Measurements from ENCODE around the gene ZNHIT6.

ZNHIT6 gene

DNA sequence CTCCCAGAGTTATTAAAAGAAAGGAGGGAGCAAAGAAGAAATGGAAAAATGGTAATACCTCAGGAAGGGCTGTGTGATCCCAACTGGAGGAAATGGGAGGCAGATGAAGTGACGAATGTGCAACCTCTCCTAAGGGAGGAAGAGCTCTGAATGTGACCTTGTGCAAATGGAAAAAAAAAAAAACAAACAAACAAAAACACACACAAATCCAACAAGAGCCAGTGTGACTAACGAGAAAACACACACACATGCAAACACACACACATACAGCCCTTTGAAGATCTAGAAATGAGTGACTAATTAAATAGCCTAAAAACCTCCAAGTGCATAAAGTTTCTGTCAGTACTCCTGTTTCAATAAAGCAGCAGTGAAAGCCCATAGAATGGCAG lies 78.7 kb downstream of the ZNHIT6 start:
- TF ChIP-seq, protein P1, sequence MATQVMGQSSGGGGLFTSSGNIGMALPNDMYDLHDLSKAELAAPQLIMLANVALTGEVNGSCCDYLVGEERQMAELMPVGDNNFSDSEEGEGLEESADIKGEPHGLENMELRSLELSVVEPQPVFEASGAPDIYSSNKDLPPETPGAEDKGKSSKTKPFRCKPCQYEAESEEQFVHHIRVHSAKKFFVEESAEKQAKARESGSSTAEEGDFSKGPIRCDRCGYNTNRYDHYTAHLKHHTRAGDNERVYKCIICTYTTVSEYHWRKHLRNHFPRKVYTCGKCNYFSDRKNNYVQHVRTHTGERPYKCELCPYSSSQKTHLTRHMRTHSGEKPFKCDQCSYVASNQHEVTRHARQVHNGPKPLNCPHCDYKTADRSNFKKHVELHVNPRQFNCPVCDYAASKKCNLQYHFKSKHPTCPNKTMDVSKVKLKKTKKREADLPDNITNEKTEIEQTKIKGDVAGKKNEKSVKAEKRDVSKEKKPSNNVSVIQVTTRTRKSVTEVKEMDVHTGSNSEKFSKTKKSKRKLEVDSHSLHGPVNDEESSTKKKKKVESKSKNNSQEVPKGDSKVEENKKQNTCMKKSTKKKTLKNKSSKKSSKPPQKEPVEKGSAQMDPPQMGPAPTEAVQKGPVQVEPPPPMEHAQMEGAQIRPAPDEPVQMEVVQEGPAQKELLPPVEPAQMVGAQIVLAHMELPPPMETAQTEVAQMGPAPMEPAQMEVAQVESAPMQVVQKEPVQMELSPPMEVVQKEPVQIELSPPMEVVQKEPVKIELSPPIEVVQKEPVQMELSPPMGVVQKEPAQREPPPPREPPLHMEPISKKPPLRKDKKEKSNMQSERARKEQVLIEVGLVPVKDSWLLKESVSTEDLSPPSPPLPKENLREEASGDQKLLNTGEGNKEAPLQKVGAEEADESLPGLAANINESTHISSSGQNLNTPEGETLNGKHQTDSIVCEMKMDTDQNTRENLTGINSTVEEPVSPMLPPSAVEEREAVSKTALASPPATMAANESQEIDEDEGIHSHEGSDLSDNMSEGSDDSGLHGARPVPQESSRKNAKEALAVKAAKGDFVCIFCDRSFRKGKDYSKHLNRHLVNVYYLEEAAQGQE (IDR thresholded peaks at IDR 0.05; ENCODE audit: insufficient read depth in 1 of 2, low read depth in 2 of 2, low read length in 2 of 2), result no peak
- TF ChIP-seq SIN3A (IDR thresholded peaks at IDR 0.05; ENCODE audit: borderline replicate concordance, insufficient read depth, low read length), result no peak
- no peak for TF ChIP-seq FOXP2 (optimal IDR thresholded peaks at IDR 0.05; ENCODE audit: borderline replicate concordance, extremely low read depth, extremely low read length, insufficient read depth)
- TF ChIP-seq TAF1 (IDR thresholded peaks at IDR 0.05; ENCODE audit: borderline replicate concordance, insufficient read depth, low read length), result no peak
- no peak for TF ChIP-seq POLR2AphosphoS5 (IDR thresholded peaks at IDR 0.05; ENCODE audit: low read depth, low read length)

DNA sequence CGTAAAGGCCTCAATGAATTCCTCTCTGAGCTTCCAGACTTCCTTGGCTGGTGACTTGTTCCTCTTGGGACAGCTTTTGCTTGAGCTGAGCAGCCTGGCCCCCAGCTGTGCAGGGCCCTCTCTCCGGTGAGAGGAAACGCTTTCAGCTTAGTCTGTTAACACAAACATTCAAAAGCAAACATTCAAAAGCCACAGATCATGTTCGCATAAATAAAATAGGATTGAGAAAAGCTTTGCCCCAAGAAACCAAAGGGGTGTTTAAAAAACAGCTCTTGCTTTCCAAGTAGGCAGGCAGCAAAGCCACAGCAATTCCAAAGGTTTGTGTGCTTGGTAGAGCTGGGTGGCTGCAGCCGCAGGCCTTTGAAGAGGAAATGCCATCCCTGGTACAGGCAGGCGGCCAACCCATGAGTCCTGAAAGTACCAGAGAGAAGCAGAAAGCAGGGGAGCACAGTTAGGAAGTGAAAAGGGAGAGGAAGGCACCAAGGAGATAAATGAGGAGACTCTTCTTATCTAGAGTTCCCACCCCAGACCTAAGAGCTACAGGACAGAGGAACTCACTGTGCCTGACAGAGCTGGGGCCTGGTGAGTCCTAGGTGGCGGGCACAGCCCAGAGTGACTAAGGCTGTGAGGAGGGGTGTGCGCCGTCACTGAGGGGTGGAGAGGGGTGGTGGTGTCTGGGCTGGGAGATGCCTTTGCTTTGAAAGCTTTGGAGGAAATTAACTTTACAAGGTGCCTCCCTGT lies 79.3 kb downstream of the ZNHIT6 start:
- TF ChIP-seq FOXP2 (optimal IDR thresholded peaks at IDR 0.05; ENCODE audit: borderline replicate concordance, extremely low read depth, extremely low read length, insufficient read depth) (no peak), POLR2AphosphoS5 (IDR thresholded peaks at IDR 0.05; ENCODE audit: low read depth, low read length) (no peak), TAF1 (IDR thresholded peaks at IDR 0.05; ENCODE audit: borderline replicate concordance, insufficient read depth, low read length) (no peak), SIN3A (IDR thresholded peaks at IDR 0.05; ENCODE audit: borderline replicate concordance, insufficient read depth, low read length) (no peak)
- TF ChIP-seq, protein P1 (IDR thresholded peaks at IDR 0.05; ENCODE audit: insufficient read depth in 1 of 2, low read depth in 2 of 2, low read length in 2 of 2), result no peak

DNA sequence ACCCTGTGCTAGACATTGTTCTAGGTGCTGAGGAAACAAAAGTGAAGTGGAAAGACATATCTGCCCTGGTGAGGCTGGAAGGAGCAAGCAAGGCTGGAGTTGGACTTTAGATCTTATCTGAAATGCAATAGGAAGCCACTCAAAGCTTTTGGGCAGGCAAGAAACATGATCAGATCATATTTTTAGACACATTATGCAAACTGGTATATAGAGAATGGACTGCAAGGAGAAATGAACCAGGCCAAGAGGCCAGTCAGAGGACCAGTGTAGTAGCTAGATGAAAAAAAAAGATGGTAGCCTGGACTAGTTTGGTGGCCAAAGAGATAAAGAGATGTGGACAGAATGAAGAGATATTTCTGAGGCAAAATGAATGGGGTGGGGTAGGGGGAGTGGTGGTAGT lies 81.4 kb downstream of the ZNHIT6 start:
- TF ChIP-seq FOXP2 (optimal IDR thresholded peaks at IDR 0.05; ENCODE audit: borderline replicate concordance, extremely low read depth, extremely low read length, insufficient read depth), result no peak
- TF ChIP-seq, protein P1 (IDR thresholded peaks at IDR 0.05; ENCODE audit: insufficient read depth in 1 of 2, low read depth in 2 of 2, low read length in 2 of 2), result no peak

DNA sequence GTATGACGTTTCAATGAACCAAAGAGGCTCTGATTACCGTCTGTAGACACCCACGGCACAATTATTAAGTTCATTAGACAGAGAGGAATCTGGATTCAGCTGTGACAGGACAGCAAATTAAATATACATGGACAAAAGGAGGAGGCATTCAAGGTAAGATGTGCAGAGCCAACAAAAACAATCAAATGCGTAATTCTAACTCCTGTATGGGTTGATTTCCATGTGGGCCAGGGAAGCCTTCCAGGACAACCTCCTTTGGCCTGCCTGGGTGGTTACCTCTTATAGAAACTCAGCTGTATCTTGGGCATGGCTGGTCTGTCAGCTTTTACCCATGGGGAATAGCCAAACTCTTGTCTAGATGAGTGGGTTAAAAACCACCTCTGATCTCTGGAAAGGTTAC lies 83.9 kb downstream of the ZNHIT6 start:
- no peak for TF ChIP-seq FOXP2 (optimal IDR thresholded peaks at IDR 0.05; ENCODE audit: borderline replicate concordance, extremely low read depth, extremely low read length, insufficient read depth)
- no peak for TF ChIP-seq TAF1 (IDR thresholded peaks at IDR 0.05; ENCODE audit: borderline replicate concordance, insufficient read depth, low read length)
- no peak for TF ChIP-seq POLR2AphosphoS5 (IDR thresholded peaks at IDR 0.05; ENCODE audit: low read depth, low read length)
- TF ChIP-seq, protein P1 (IDR thresholded peaks at IDR 0.05; ENCODE audit: insufficient read depth in 1 of 2, low read depth in 2 of 2, low read length in 2 of 2), result no peak
- TF ChIP-seq SIN3A (IDR thresholded peaks at IDR 0.05; ENCODE audit: borderline replicate concordance, insufficient read depth, low read length), result no peak

DNA sequence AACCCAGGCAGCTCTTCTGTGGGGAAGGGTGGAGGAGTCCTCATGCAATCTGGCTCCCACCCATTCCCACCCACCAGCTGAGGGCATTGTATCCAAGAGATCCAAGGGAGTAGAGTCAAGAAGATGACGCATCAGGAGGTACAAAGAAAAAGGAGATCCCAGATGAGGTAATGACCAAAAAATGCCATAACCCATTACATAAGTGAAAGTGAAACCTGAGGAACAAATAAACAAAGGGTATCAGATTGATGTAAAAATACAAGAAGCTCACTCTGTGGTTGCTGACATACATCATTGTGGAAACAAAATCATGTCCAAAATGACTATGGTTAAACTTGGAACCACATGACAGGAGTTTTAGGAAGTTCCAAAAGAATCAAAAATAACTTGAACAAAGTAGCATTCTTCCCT lies 85.2 kb downstream of the ZNHIT6 start:
- TF ChIP-seq, protein P1 (IDR thresholded peaks at IDR 0.05; ENCODE audit: insufficient read depth in 1 of 2, low read depth in 2 of 2, low read length in 2 of 2), result no peak
- TF ChIP-seq POLR2AphosphoS5 (IDR thresholded peaks at IDR 0.05; ENCODE audit: low read depth, low read length) (no peak), SIN3A (IDR thresholded peaks at IDR 0.05; ENCODE audit: borderline replicate concordance, insufficient read depth, low read length) (no peak), TAF1 (IDR thresholded peaks at IDR 0.05; ENCODE audit: borderline replicate concordance, insufficient read depth, low read length) (no peak), FOXP2 (optimal IDR thresholded peaks at IDR 0.05; ENCODE audit: borderline replicate concordance, extremely low read depth, extremely low read length, insufficient read depth) (no peak)

Data from PFSK-1 (cell line).